HepG2 (cell line): ENCODE data around the gene TET2. TPM values are rescaled to one million over a fixed set of nuclear protein-coding genes. Genes with fewer than 3 reads are reported as not detected.
A peak's percentile ranks its signal among the peaks of the same experiment; 100 is the strongest.

Source experiments
- AGO2 ChIP-seq: fragments of 200-400 bp; formaldehyde crosslinking; optimal IDR thresholded peaks from 2 replicates; pipeline ENCODE3; 2017; ENCODE audit warnings: mild to moderate bottlenecking, low read depth, low read length, moderate library complexity
- ASH2L ChIP-seq: fragments of 300-600, 200-600 bp; sonication (generic); IDR thresholded peaks from 2 replicates; pipeline ENCODE4 v1.7.0; 2017; ENCODE audit warnings: low read depth, mild to moderate bottlenecking, moderate library complexity, mixed read lengths, low read length; ENCODE audit not compliant: insufficient read length
- CHD2 ChIP-seq: IDR thresholded peaks from 2 replicates; pipeline ENCODE4 v1.6.1; 2011; ENCODE audit warnings: low read depth, low read length, improper control_type of control experiment
- ETV6 ChIP-seq: sonication (generic); formaldehyde crosslinking; conservative IDR thresholded peaks from 2 replicates; pipeline ENCODE4 v1.4.0; 2020; ENCODE audit warnings: missing genetic modification reagents
- IKZF1 ChIP-seq: fragments of 450-650 bp; IDR thresholded peaks from 2 replicates; pipeline ENCODE4 v1.7.1; 2016
- JUNB ChIP-seq: sonication (generic); formaldehyde crosslinking; IDR thresholded peaks from 2 replicates; pipeline ENCODE4 v1.8.0; 2022; ENCODE audit warnings: missing genetic modification reagents, mild to moderate bottlenecking, borderline replicate concordance
- KDM5B ChIP-seq: sonication (generic); formaldehyde crosslinking; IDR thresholded peaks from 2 replicates; pipeline ENCODE4 v1.4.0; 2020; ENCODE audit warnings: missing genetic modification reagents, mild to moderate bottlenecking, borderline replicate concordance
- MLLT10 ChIP-seq: sonication (generic); formaldehyde crosslinking; IDR thresholded peaks from 2 replicates; pipeline ENCODE4 v1.4.0; 2020; ENCODE audit warnings: missing genetic modification reagents
- PTBP1 ChIP-seq: fragments of 200-400 bp; formaldehyde crosslinking; IDR thresholded peaks from 2 replicates; pipeline ENCODE4 v1.6.1; 2018; ENCODE audit warnings: low read length, low read depth; ENCODE audit not compliant: poor library complexity, severe bottlenecking
- SRSF9 ChIP-seq: fragments of 200-400 bp; formaldehyde crosslinking; IDR thresholded peaks from 2 replicates; pipeline ENCODE4 v1.6.1; 2018; ENCODE audit warnings: borderline replicate concordance, mild to moderate bottlenecking, low read depth, low read length; ENCODE audit not compliant: insufficient read depth, poor library complexity, severe bottlenecking
- STAT6 ChIP-seq: sonication (generic); formaldehyde crosslinking; IDR thresholded peaks from 2 replicates; pipeline ENCODE4 v1.4.0; 2020; ENCODE audit warnings: missing genetic modification reagents, mild to moderate bottlenecking, borderline replicate concordance
- ZFX ChIP-seq: sonication (generic); formaldehyde crosslinking; IDR thresholded peaks from 2 replicates; pipeline ENCODE4 v1.4.0; 2020; ENCODE audit warnings: mild to moderate bottlenecking, low read depth, missing genetic modification reagents, moderate library complexity
- ZNF207 ChIP-seq: fragments of 450-650 bp; IDR thresholded peaks from 2 replicates; pipeline ENCODE4 v1.6.1; 2016; ENCODE audit warnings: antibody characterized with exemption, borderline replicate concordance
- ZNF232 ChIP-seq: sonication (generic); formaldehyde crosslinking; IDR thresholded peaks from 2 replicates; pipeline ENCODE4 v1.4.0; 2020; ENCODE audit warnings: missing genetic modification reagents, borderline replicate concordance
- ZNF30 ChIP-seq: sonication (generic); formaldehyde crosslinking; IDR thresholded peaks from 2 replicates; pipeline ENCODE4 v1.5.0; 2020; ENCODE audit warnings: mild to moderate bottlenecking, missing genetic modification reagents
- ZNF383 ChIP-seq: sonication (generic); formaldehyde crosslinking; IDR thresholded peaks from 2 replicates; pipeline ENCODE4 v1.4.0; 2020; ENCODE audit warnings: missing genetic modification reagents, mild to moderate bottlenecking, borderline replicate concordance
- ZNF510 ChIP-seq: sonication (generic); formaldehyde crosslinking; IDR thresholded peaks from 2 replicates; pipeline ENCODE4 v1.4.0; 2020; ENCODE audit warnings: low read depth, mild to moderate bottlenecking, missing genetic modification reagents
- ZNF615 ChIP-seq: sonication (generic); formaldehyde crosslinking; IDR thresholded peaks from 2 replicates; pipeline ENCODE4 v1.5.0; 2020; ENCODE audit warnings: mild to moderate bottlenecking, missing genetic modification reagents, borderline replicate concordance
- ZNF619 ChIP-seq: sonication (generic); formaldehyde crosslinking; IDR thresholded peaks from 2 replicates; pipeline ENCODE4 v1.4.0; 2020; ENCODE audit warnings: mild to moderate bottlenecking, missing genetic modification reagents
- ZNF777 ChIP-seq: sonication (generic); formaldehyde crosslinking; IDR thresholded peaks from 2 replicates; pipeline ENCODE4 v1.4.0; 2020; ENCODE audit warnings: missing genetic modification reagents
- polyA plus RNA-seq, 8 experiments: library from polyadenylated mRNA; depleted of rRNA in 3 of 8; stranded (reverse) in 7 of 8; unstranded in 1 of 8; fragments of >200 nt; fragmentation: Illumina TruSeq in 4 of 8; extraction: Trizol in 4 of 8; gene quantifications; 2 replicates each; pipeline versions ENCODE4 v1.2.1 to v1.2.3, GENCODE V29; 2011 to 2016; ENCODE audit warnings: low read depth in 4 of 8, missing spikeins in 1 of 8, mixed read lengths in 1 of 8; ENCODE audit not compliant: insufficient read depth in 1 of 8
- total RNA-seq, 5 experiments: library from RNA; depleted of rRNA; stranded (reverse); fragments of >200 nt; fragmentation: Illumina TruSeq; extraction: Trizol; gene quantifications; 2 replicates each; pipeline ENCODE4 v1.2.3, GENCODE V29; 2016; ENCODE audit warnings: low read depth in 1 of 5
- TF ChIP-seq, protein P1 (sequence below): sonication (generic); formaldehyde crosslinking; IDR thresholded peaks from 2 replicates; pipeline ENCODE4 v1.5.1; 2020; ENCODE audit warnings: mild to moderate bottlenecking, missing genetic modification reagents
- TF ChIP-seq, protein P2 (sequence below): sonication (generic); formaldehyde crosslinking; IDR thresholded peaks from 2 replicates; pipeline ENCODE4 v1.5.1; 2020; ENCODE audit warnings: missing genetic modification reagents, mild to moderate bottlenecking, borderline replicate concordance

Gene TET2
- total and polyA plus RNA-seq, 2 of the 13 experiments (the other 11 are each of a cell fraction or from before 2014, with no cell fraction given) = 4.7 to 4.8 TPM

DNA sequence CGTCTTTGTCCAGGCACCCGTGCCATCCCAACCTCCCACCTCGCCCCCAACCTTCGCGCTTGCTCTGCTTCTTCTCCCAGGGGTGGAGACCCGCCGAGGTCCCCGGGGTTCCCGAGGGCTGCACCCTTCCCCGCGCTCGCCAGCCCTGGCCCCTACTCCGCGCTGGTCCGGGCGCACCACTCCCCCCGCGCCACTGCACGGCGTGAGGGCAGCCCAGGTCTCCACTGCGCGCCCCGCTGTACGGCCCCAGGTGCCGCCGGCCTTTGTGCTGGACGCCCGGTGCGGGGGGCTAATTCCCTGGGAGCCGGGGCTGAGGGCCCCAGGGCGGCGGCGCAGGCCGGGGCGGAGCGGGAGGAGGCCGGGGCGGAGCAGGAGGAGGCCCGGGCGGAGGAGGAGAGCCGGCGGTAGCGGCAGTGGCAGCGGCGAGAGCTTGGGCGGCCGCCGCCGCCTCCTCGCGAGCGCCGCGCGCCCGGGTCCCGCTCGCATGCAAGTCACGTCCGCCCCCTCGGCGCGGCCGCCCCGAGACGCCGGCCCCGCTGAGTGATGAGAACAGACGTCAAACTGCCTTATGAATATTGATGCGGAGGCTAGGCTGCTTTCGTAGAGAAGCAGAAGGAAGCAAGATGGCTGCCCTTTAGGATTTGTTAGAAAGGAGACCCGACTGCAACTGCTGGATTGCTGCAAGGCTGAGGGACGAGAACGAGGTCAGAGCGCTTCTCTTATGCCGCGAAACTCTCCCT is at the start of gene TET2 (continued):
- TF ChIP-seq, protein P1, sequence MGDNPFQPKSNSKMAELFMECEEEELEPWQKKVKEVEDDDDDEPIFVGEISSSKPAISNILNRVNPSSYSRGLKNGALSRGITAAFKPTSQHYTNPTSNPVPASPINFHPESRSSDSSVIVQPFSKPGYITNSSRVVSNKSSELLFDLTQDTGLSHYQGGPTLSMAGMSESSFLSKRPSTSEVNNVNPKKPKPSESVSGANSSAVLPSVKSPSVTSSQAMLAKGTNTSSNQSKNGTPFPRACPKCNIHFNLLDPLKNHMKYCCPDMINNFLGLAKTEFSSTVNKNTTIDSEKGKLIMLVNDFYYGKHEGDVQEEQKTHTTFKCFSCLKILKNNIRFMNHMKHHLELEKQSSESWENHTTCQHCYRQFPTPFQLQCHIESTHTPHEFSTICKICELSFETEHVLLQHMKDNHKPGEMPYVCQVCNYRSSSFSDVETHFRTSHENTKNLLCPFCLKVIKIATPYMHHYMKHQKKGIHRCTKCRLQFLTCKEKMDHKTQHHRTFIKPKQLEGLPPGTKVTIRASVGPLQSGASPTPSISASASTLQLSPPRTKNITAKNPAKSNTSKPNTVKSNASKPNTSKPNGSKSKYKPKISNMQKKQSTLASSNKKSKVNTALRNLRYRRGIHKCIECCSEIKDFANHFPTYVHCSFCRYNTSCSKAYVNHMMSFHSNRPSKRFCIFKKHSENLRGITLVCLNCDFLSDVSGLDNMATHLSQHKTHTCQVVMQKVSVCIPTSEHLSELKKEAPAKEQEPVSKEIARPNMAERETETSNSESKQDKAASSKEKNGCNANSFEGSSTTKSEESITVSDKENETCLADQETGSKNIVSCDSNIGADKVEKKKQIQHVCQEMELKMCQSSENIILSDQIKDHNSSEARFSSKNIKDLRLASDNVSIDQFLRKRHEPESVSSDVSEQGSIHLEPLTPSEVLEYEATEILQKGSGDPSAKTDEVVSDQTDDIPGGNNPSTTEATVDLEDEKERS (CRISPR knock-in tag) = no peak
- TF ChIP-seq STAT6 (CRISPR knock-in tag) (no peak), ZNF510 (CRISPR knock-in tag) (no peak), IKZF1 (no peak), JUNB (no peak), AGO2 (peak; percentile 55), ZNF615 (CRISPR knock-in tag) (no peak), ZNF383 (CRISPR knock-in tag) (no peak), SRSF9 (no peak), ZNF777 (peak; percentile 97), ZNF619 (CRISPR knock-in tag) (no peak), KDM5B (CRISPR knock-in tag) (peak; percentile 43; the same call in 1 of the 2 replicates), ASH2L (peak; percentile 47), ZNF207 (no peak), ZNF232 (CRISPR knock-in tag) (no peak), ETV6 (CRISPR knock-in tag) (no peak), ZFX (CRISPR knock-in tag) (peak; percentile 80), MLLT10 (CRISPR knock-in tag) (no peak), CHD2 (peak; percentile 70), PTBP1 (no peak), ZNF30 (CRISPR knock-in tag) (no peak)
- TF ChIP-seq, protein P2, sequence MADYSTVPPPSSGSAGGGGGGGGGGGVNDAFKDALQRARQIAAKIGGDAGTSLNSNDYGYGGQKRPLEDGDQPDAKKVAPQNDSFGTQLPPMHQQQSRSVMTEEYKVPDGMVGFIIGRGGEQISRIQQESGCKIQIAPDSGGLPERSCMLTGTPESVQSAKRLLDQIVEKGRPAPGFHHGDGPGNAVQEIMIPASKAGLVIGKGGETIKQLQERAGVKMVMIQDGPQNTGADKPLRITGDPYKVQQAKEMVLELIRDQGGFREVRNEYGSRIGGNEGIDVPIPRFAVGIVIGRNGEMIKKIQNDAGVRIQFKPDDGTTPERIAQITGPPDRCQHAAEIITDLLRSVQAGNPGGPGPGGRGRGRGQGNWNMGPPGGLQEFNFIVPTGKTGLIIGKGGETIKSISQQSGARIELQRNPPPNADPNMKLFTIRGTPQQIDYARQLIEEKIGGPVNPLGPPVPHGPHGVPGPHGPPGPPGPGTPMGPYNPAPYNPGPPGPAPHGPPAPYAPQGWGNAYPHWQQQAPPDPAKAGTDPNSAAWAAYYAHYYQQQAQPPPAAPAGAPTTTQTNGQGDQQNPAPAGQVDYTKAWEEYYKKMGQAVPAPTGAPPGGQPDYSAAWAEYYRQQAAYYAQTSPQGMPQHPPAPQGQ (CRISPR knock-in tag) = no peak
